Keratinocyte (primary cell): Measurements from ENCODE around the gene HS1BP3. TPM values are rescaled to one million over a fixed set of nuclear protein-coding genes. Genes with fewer than 3 reads are reported as not detected.

Source experiments
- DNase-seq: peaks from one replicate; pipeline ENCODE4 v3.0.0-alpha.2; 2011; ENCODE audit warnings: low read depth, missing footprints, low spot score
- FAIRE-seq: peaks from 2 replicates; lab custom pipeline; 2011; peaks lifted over from hg19 to GRCh38; lab: Jason Lieb, UNC
- H2AFZ ChIP-seq: 2 replicates; pipeline ENCODE4 v1.6.0; 2012; ENCODE audit warnings: low read length, control low read depth, inconsistent platforms; ENCODE audit not compliant: control insufficient read depth
- H3K27ac ChIP-seq: 2 replicates; pipeline ENCODE4 v1.5.1; 2011; ENCODE audit warnings: low read length; ENCODE audit not compliant: control insufficient read depth, insufficient read depth
- H3K27me3 ChIP-seq: 3 replicates; pipeline ENCODE4 v1.6.0; 2011; ENCODE audit warnings: low read length; ENCODE audit not compliant: control insufficient read depth, insufficient read depth; ENCODE audit errors: extremely low read depth
- H3K36me3 ChIP-seq, 2 experiments: 2 replicates in 1 of 2; 3 replicates in 1 of 2; pipeline ENCODE4 v1.5.1; 2011; ENCODE audit warnings: low read length in 2 of 2, mild to moderate bottlenecking in 1 of 2; ENCODE audit not compliant: control insufficient read depth in 2 of 2, insufficient read depth in 2 of 2; ENCODE audit errors: extremely low read depth in 1 of 2
- H3K4me1 ChIP-seq: 3 replicates; pipeline ENCODE4 v1.5.1; 2011; ENCODE audit warnings: low read length; ENCODE audit not compliant: control insufficient read depth, insufficient read depth; ENCODE audit errors: extremely low read depth
- H3K4me2 ChIP-seq: 3 replicates; pipeline ENCODE4 v1.6.0; 2011; ENCODE audit warnings: low read depth, low read length; ENCODE audit not compliant: control insufficient read depth, insufficient read depth; ENCODE audit errors: extremely low read depth
- H3K4me3 ChIP-seq, 3 experiments: fragments of 200-600 bp in 1 of 3; sonication (generic) in 1 of 3; 2 replicates in 2 of 3; 3 replicates in 1 of 3; pipeline ENCODE4 v1.5.1; 2011 to 2016; ENCODE audit warnings: low read length in 3 of 3, mild to moderate bottlenecking in 3 of 3, control low read depth in 2 of 3, inconsistent platforms in 1 of 3, low read depth in 1 of 3, mixed read lengths in 1 of 3, mixed run types in 1 of 3, moderate library complexity in 1 of 3; ENCODE audit not compliant: control insufficient read depth in 2 of 3, insufficient read depth in 2 of 3; ENCODE audit errors: extremely low read depth in 1 of 3
- H3K79me2 ChIP-seq: 2 replicates; pipeline ENCODE4 v1.6.0; 2012; ENCODE audit warnings: low read length; ENCODE audit not compliant: control insufficient read depth, insufficient read depth
- H3K9ac ChIP-seq: 3 replicates; pipeline ENCODE4 v1.6.0; 2011; ENCODE audit warnings: low read length; ENCODE audit not compliant: control insufficient read depth, insufficient read depth; ENCODE audit errors: extremely low read depth
- H3K9me1 ChIP-seq: 3 replicates; pipeline ENCODE4 v1.6.0; 2011; ENCODE audit warnings: low read length; ENCODE audit not compliant: control insufficient read depth, insufficient read depth; ENCODE audit errors: extremely low read depth
- H3K9me3 ChIP-seq: 2 replicates; pipeline ENCODE4 v1.5.1; 2012; ENCODE audit warnings: low read depth, low read length; ENCODE audit not compliant: control insufficient read depth
- H4K20me1 ChIP-seq: 3 replicates; pipeline ENCODE4 v1.6.0; 2011; ENCODE audit warnings: low read length; ENCODE audit not compliant: control insufficient read depth, insufficient read depth; ENCODE audit errors: extremely low read depth
- EZH2 ChIP-seq: IDR thresholded peaks from one replicate; pipeline ENCODE4 v1.6.1; 2012; ENCODE audit warnings: inconsistent platforms, mild to moderate bottlenecking, low read length, moderate library complexity
- dilution Hi-C: fragments of 300-500 bp; cut with MboI; formaldehyde crosslinking; loops from one replicate; pipeline ENCODE4 v1.7.0; 2020; ENCODE audit warnings: low sequenced_read_pairs; ENCODE audit not compliant: extremely low pct_ligation_motif_present
- polyA plus RNA-seq, 5 experiments: library from polyadenylated mRNA; depleted of rRNA in 3 of 5; stranded (reverse) in 3 of 5; stranded (forward) in 1 of 5; unstranded in 1 of 5; fragments of >200 nt; gene quantifications; 1 replicate in 1 of 5; 2 replicates in 3 of 5; 3 replicates in 1 of 5; pipeline versions ENCODE4 v1.2.1 to v1.2.3, GENCODE V29; 2011 to 2012; ENCODE audit warnings: missing spikeins in 2 of 5, low read depth in 1 of 5, low replicate concordance in 1 of 5
- TF ChIP-seq, protein P1 (sequence below), 3 experiments: IDR thresholded peaks in 1 of 3; conservative IDR thresholded peaks in 1 of 3; optimal IDR thresholded peaks in 1 of 3; 2 replicates in 2 of 3; 3 replicates in 1 of 3; pipeline versions ENCODE3 to v1.5.1; 2011; ENCODE audit warnings: low read length in 3 of 3, mild to moderate bottlenecking in 3 of 3, moderate library complexity in 2 of 3, control low read depth in 1 of 3, inconsistent platforms in 1 of 3; ENCODE audit not compliant: insufficient read depth in 2 of 3; ENCODE audit errors: extremely low read depth in 1 of 3

The HS1BP3 gene
- polyA plus RNA-seq, 1 donor (not counting 4 experiments of a cell fraction or from before 2014, with no cell fraction given) = 18.5 TPM

DNA sequence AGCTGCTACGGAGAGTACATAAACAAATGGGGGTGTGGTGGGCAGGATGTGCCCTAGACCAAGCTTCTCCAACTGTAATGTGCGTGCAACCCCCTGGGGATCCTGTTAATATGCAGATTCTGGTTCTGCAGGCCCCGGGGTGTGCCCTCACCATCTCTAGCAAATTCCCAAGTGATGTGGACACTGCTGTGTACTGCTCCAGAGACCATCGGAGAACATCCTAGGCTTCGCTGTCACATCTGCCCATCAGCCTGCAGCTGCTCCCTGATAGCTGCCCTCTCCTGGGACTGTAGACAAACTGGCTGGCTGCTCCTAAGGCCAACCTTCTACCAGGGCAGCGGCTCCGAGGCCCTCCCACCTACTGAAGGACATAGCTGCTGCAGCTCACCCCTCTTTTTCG, 3.2 kb downstream of the HS1BP3 start:
- TF ChIP-seq, protein P1, sequence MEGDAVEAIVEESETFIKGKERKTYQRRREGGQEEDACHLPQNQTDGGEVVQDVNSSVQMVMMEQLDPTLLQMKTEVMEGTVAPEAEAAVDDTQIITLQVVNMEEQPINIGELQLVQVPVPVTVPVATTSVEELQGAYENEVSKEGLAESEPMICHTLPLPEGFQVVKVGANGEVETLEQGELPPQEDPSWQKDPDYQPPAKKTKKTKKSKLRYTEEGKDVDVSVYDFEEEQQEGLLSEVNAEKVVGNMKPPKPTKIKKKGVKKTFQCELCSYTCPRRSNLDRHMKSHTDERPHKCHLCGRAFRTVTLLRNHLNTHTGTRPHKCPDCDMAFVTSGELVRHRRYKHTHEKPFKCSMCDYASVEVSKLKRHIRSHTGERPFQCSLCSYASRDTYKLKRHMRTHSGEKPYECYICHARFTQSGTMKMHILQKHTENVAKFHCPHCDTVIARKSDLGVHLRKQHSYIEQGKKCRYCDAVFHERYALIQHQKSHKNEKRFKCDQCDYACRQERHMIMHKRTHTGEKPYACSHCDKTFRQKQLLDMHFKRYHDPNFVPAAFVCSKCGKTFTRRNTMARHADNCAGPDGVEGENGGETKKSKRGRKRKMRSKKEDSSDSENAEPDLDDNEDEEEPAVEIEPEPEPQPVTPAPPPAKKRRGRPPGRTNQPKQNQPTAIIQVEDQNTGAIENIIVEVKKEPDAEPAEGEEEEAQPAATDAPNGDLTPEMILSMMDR (optimal IDR thresholded peaks at IDR 0.05 in 1 of 3, IDR thresholded peaks at IDR 0.05 in 1 of 3, conservative IDR thresholded peaks at IDR 0.05 in 1 of 3; ENCODE audit: extremely low read depth in 1 of 3, insufficient read depth in 2 of 3, low read length in 3 of 3) = no peak
- no peak for TF ChIP-seq EZH2
- dilution Hi-C loops = no loop called here

DNA sequence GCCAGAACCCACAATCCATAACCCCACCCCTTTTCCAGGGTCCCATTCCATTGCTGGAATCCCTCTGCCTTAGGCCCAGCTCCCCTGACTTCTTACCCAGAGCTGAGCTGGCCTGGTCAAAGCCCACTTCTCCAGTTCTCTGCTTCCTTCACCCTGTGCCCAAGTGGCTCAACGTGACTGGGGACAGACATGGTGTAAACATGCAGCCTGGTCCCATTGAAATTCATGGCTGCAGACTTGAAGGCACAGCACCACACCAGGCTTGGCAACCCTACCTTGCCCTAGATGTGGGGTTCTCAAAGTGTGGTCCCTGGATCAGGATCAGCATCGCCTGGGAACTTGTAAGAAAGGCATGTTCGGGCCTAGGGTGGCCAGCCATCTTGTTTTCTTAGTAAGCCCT, 3.7 kb downstream of the HS1BP3 start:
- dilution Hi-C loops = no loop called here
- Histone ChIP-seq H2AFZ (no peak overlapping the region), H3K9ac (no peak overlapping the region), H3K9me1 (no peaks in the 10 kb centered on the region), H3K27ac (no peak overlapping the region), H3K79me2 (peaks cover 28% of the 10 kb centered on the region), H3K4me1 (peaks cover 24% of the 10 kb centered on the region), H3K4me2 (no peak overlapping the region), H3K27me3 (no peaks in the 10 kb centered on the region), H3K36me3 (peaks cover 7 to 8% of the 10 kb centered on the region in 2 experiments), H3K9me3 (no peaks in the 10 kb centered on the region), H3K4me3 (no peak overlapping the region), H4K20me1 (no peaks in the 10 kb centered on the region)
- FAIRE-seq = no peak
- DNase-seq = no peak
- TF ChIP-seq, protein P1 (optimal IDR thresholded peaks at IDR 0.05 in 1 of 3, IDR thresholded peaks at IDR 0.05 in 1 of 3, conservative IDR thresholded peaks at IDR 0.05 in 1 of 3; ENCODE audit: extremely low read depth in 1 of 3, insufficient read depth in 2 of 3, low read length in 3 of 3) = no peak
- no peak for TF ChIP-seq EZH2

More for the DNA sequence above, 3.2 kb downstream of the HS1BP3 start:
- DNase-seq (no peak), FAIRE-seq (no peak)
- H3K9ac ChIP-seq = no peak overlapping the region
- H3K4me2 ChIP-seq = no peak overlapping the region
- H3K9me1 ChIP-seq = no peaks in the 10 kb centered on the region
- H3K36me3 ChIP-seq = peaks cover 6 to 7% of the 10 kb centered on the region in 2 experiments
- no peak overlapping the region for H3K27ac ChIP-seq
- H3K79me2 ChIP-seq = peaks cover 28% of the 10 kb centered on the region
- no peak overlapping the region for H2AFZ ChIP-seq
- peaks cover 22% of the 10 kb centered on the region for H3K4me1 ChIP-seq
- H3K9me3 ChIP-seq = no peaks in the 10 kb centered on the region
- H4K20me1 ChIP-seq = no peaks in the 10 kb centered on the region
- H3K27me3 ChIP-seq = no peaks in the 10 kb centered on the region
- no peak overlapping the region for H3K4me3 ChIP-seq
